K562 (cell line): ENCODE data around the gene COA7. TPM values are rescaled to one million over a fixed set of nuclear protein-coding genes. Genes with fewer than 3 reads are reported as not detected.

Source experiments
- CHD7 ChIP-seq: fragments of 200-600 bp; sonication (generic); IDR thresholded peaks from one replicate; pipeline ENCODE4 v1.6.1; 2012; ENCODE audit warnings: mild to moderate bottlenecking, low read depth, low read length, inconsistent platforms
- MXD1 ChIP-seq: fragments of 250-450 bp; sonication (Bioruptor Pico); IDR thresholded peaks from 2 replicates; pipeline ENCODE4 v1.8.0; 2021; ENCODE audit warnings: borderline replicate concordance, mild to moderate bottlenecking, moderate library complexity; ENCODE audit not compliant: poor library complexity, severe bottlenecking
- STAT6 ChIP-seq: sonication (generic); formaldehyde crosslinking; IDR thresholded peaks from 2 replicates; pipeline ENCODE4 v1.8.1; 2023; ENCODE audit warnings: mild to moderate bottlenecking, missing genetic modification reagents
- ZMIZ1 ChIP-seq, 2 experiments: fragments of 150-350 bp in 1 of 2; IDR thresholded peaks; 2 replicates each; pipeline ENCODE4 v1.6.1; 2012 to 2016; ENCODE audit warnings: low read depth in 2 of 2, low read length in 2 of 2, mild to moderate bottlenecking in 1 of 2, moderate library complexity in 1 of 2
- polyA plus RNA-seq, 8 experiments: library from polyadenylated mRNA; depleted of rRNA in 4 of 8; stranded (reverse) in 5 of 8; unstranded in 3 of 8; fragments of >200 nt; fragmentation: Nextera tagmentation in 2 of 8; fragmentation: Illumina TruSeq in 1 of 8; extraction: Ambion mirVana in 2 of 8; extraction: Trizol in 1 of 8; gene quantifications; 2 replicates each; pipeline versions ENCODE4 v1.2.1 to v1.2.3, GENCODE V29; 2011 to 2014; ENCODE audit warnings: inconsistent platforms in 1 of 8, missing spikeins in 1 of 8
- total RNA-seq, 7 experiments: library from RNA; depleted of rRNA in 6 of 7; stranded (reverse); fragments of >200 nt in 6 of 7; fragmentation: Illumina TruSeq in 2 of 7; extraction: Trizol in 2 of 7; gene quantifications; 2 replicates each; pipeline versions ENCODE4 v1.2.1 to v1.2.3, GENCODE V29; 2011 to 2021; ENCODE audit warnings: low replicate concordance in 1 of 7

COA7 gene
- total and polyA plus RNA-seq, 9 of the 15 experiments (the other 6 are each of a cell fraction or from before 2014, with no cell fraction given): 19.4 to 82.8 (median 51.0) TPM

GRCh38 chr1:52673513-52673912 is 24.6 kb downstream of the COA7 start (continued):
- TF ChIP-seq ZMIZ1 (IDR thresholded peaks at IDR 0.05; ENCODE audit: low read depth in 2 of 2, low read length in 2 of 2) (no peak), STAT6 (CRISPR knock-in tag) (no peak), CHD7 (no peak), MXD1 (CRISPR knock-in tag) (no peak)
